Amniotic epithelial cell (primary cell): ENCODE measurements around the gene UBASH3A.
A peak's percentile ranks its signal among the peaks of the same experiment; 100 is the strongest.
"Not testable (repeated sequence)": the region's sequence is repeated elsewhere in the genome, so short reads cannot be mapped to it uniquely, and the experiment has no call there.

Source experiments
- DNase-seq: peaks from one replicate; pipeline ENCODE4 v3.0.0-alpha.2; 2010; ENCODE audit warnings: low read depth

The UBASH3A gene

DNA sequence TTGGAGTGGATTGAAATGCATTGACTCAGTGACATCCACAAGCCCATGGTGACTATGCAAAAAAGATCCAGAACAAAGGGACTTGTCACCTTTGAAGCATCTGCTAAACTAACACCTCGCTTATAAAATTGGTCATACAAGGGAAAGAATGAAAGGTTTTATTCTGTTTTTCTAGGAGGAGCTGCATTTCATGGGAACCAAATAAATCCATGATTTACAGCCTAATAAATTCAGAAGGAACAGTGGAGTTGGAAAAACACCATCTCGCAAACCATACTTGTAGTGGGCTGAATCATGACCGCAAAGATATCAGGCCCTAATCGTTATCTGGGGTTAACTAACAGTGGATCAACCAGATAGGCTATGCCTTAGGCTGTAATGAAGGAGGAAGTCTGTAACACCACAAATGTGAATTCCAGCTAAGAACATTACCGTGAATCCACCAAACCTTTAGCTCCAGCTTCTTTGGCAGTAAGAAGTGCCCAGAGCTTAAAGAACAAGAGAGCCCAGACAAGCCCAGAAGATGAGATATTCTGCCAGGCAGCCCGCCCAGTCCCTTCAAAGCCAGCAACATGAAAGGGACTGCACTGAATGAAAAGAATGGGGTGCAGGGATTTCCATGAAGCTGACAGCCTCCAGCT is 64.9 kb downstream of the UBASH3A start:
- DNase-seq: peak; percentile 57

DNA sequence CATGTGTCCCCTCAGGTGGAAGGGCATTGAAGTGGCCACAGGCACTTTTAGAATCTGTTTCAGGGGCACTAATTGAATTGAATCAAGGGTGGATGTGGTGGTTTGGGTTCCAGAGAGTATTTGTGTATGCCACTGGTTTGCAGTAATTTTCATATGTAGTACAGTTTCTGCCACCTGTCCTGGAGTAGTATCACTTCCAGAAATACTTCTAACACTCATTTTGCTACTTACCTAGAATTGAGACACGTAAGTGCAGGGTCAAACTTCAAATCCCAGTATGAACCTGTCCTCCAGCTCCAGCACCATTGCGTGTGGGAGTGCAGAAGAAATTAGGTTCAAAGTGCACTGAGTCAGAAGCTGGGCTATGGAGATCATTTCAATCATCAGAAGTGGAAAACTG is 65.6 kb downstream of the UBASH3A start:
- DNase-seq: no peak

- not testable (repeated sequence) for DNase-seq
Measured at GRCh38 chr21:42469726-42470125, 66.0 kb downstream of the UBASH3A start.

GRCh38 chr21:42471206-42471605 is 67.5 kb downstream of the UBASH3A start:
- DNase-seq: no peak

- no peak for DNase-seq
Measured at GRCh38 chr21:42471716-42472330, 68.1 kb downstream of the UBASH3A start.

- no peak for DNase-seq
Measured at GRCh38 chr21:42472521-42472920, 68.8 kb downstream of the UBASH3A start.

- no peak for DNase-seq
Measured at GRCh38 chr21:42473498-42474042, 69.9 kb downstream of the UBASH3A start.

DNA sequence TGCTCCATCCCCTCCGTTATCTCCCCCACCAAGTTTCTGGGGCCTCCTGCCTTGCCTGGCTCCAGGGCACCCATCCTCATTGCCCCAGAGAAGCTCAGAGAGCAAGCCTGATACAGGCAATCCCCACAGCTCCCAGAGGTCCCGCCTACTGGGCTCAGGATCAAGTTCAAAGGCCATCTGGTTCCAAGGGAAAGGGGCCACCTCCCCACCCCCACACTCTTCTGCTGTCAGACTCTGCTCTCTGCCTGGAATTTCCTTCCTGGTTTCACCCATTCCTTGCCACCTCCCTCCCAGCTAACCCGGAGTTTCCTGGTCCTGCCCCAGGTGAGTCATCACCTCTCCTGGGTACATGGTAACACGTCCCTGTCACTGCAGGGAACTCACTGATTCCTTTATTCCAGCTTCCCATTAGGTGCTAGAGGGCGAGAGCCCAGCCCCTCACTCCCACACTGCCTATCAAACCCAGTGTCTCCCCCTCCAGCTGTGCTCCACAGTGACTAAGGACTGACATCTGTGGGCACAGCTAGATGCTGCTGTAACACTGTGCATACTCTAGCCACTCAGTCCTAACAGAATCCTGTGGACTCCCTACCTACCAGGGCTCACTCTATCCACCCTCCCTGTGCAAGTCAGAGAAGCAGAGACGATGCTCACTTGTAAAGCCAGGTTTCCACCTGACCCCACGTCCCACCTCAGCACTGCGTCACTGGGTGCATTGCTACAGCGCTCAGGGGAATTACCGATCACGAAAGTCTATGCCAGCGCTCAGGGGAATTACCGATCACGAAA is 70.5 kb downstream of the UBASH3A start:
- peak; percentile 2 for DNase-seq

- DNase-seq: peak; percentile 2
Measured at GRCh38 chr21:42475036-42475435, 71.3 kb downstream of the UBASH3A start.

DNA sequence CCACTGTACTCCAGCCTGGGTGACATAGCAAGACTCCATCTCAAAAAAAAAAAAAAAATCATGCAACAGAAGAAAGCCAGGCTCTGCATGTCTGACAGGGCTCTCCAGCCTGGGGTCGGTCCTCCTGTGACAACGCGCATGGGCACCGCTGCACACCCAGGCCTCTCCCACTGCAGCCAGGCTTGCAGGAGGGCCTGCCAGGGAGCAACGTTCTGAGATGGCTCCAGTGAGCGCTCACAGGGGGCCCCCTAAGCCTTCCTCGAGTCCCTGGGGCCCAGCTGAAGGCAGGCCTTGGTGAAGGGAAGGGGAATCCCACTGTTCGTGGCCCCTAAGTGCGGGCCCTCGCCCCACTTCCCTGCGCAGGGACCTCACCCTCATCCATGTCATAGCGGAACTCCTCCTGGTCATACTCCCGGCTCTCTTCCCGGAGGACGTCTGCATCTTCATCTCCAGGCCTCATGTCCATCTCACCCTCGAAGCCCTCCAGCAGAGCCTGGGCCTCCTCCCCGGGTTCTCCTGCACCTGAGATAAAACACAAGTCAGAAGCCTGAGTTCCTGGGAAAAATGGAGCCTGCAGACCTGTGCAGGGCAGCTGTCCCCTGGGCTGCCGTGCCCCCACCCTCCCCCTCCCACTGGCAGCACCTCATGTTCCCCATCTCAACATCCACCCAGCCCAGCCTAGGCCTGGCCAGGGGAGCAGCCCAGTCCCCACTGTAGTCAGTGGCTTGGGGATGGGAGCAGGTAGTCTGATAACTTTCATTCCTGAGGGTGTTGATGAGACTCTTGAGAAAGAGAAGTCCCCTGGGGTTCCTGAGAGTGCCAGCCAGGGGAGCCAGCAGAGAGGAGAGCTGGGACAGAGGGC is 72.1 kb downstream of the UBASH3A start:
- DNase-seq: no peak

GRCh38 chr21:42476388-42477331 is 73.0 kb downstream of the UBASH3A start:
- no peak for DNase-seq

DNA sequence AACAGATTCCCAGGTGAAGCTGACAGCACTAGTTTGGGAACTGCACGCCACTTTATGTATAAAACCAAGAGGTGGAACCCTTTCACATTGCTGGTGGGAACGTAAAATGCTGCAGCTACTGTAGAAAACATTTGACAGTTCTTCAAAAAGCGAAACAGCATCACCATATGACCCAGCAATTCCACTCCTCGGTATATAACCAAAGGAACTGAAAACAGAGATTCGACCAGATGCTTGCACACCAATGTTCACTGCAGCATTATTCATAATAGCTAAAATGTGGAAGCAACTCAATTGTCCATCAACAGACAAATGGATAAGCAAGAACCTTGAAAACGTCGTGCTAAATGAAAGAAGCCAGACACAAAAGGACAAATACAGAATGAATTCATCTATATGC is 74.8 kb downstream of the UBASH3A start:
- no peak for DNase-seq

DNA sequence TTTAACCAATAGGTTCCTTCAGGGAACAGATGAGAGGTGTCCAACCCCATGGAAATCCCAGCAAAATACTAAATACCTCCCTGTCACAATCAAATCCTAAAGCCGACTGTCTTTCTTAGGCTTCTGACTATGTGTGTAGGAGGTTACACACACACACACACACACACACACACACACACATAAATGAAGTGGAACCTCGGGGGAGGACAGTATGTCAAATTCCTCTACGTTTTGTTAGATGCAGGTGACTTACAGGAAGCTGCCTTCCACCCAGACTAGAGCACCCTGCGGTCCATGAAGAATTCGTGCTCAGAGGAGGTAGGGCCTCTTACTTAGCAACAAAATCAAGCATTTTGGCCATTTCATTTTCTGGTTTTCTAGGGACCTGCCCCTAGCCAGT is 75.9 kb downstream of the UBASH3A start:
- DNase-seq: no peak

DNA sequence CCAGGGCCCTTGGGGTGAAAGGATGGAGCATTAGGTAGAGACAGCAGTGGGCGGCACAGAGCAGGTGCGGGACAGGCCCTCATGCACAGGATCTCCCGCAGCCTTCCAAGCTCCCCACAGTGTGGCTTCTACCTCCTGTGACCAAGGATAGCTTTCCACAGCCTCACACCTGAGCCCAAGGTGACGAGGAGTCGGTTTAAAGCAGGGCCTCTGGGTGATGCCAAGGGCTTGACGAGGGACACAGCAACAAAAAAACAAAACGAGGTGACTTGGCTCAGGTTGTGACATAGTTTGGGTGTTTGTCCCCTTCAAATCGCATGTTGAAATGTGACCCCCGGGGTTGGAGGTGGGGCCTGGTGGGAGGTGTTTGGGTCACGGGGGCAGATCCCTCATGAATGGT is 77.0 kb downstream of the UBASH3A start:
- DNase-seq: no peak

- no peak for DNase-seq
Measured at GRCh38 chr21:42481169-42481568, 77.5 kb downstream of the UBASH3A start.

- DNase-seq: no peak
Measured at GRCh38 chr21:42484966-42485365, 81.3 kb downstream of the UBASH3A start.

DNA sequence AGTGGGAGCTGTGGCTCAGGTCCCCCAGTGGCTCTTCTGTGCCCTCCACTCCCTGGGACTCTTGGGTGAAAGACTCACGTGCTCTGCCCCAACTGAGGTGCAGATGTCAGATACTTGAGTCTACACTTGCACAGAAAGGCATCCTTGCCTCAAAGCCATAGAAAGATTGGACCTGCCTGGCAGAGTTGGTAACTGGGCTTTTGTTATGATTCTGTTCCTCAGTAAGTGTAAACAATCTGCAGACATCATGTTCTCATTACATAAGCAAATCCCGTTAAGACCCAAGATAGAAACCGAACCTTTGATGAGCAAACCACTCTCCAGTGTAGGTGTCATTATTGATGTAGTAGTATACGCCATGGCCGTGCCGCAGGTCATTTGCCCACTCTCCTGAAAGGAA is 82.4 kb downstream of the UBASH3A start:
- no peak for DNase-seq

- DNase-seq: no peak
Measured at GRCh38 chr21:42486531-42486930, 82.8 kb downstream of the UBASH3A start.

- DNase-seq: no peak
Measured at GRCh38 chr21:42489006-42489563, 85.4 kb downstream of the UBASH3A start.

DNA sequence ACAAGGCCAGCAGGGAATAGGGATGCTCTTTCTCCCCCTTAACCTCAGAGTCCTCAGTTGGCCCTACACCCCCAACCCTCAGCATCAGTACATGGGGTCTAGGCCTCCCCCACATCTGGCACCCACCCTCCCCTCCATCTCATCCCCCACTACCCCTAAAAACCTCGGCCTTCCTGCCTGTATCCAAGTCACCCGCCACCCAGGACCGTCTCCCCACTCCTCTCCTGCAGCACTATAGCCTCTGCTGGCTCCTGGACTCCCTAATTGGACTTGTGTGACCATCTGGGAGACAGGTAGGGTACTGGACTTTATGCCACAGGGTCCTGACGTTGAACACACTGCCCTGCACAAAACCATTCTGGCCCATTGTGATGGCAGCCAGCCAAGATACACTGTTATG is 86.3 kb downstream of the UBASH3A start:
- no peak for DNase-seq

- no peak for DNase-seq
Measured at GRCh38 chr21:42490720-42491119, 87.0 kb downstream of the UBASH3A start.
